Measurements from ENCODE around the gene AUP1.

AUP1 gene

DNA sequence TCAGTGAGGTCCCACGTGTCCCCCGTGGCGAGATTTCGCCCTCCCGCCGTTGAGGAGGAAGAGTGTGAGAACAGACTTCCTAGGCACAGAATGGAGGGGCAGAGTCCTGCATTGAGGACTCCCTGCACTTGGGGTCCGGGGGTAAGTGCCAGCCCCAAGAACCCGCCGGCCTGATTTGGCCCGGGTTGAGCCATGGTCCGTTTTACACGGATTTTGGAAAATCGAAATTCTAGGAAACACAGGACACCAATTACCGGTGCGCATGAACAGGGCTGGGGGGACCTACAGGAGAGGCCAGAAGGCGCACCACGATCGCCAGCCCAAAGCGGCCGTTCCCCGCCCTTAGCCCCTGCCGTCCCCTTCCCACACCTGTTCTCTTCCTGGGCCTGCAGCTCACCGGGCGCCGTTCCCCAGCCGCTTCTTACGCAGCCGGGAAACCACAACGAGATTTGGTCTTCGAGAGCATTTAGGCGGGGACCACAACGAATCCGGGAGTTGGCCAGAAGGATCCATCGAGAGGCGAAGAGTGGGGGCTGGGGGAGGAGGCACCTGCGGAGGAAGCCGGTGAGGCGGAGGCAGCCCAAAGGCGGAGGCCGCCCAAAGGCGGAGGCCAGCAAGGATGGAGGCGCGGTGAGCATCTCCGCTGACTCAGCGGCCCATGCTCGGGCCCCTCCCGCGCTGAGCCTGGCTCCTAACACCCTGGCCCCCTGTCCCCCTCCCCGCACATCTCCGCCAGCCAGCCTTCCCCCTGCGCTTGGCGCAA lies 15.7 kb downstream of the AUP1 start:
- no peak for DNase-seq (ENCODE audit: low read depth, low spot score)

DNA sequence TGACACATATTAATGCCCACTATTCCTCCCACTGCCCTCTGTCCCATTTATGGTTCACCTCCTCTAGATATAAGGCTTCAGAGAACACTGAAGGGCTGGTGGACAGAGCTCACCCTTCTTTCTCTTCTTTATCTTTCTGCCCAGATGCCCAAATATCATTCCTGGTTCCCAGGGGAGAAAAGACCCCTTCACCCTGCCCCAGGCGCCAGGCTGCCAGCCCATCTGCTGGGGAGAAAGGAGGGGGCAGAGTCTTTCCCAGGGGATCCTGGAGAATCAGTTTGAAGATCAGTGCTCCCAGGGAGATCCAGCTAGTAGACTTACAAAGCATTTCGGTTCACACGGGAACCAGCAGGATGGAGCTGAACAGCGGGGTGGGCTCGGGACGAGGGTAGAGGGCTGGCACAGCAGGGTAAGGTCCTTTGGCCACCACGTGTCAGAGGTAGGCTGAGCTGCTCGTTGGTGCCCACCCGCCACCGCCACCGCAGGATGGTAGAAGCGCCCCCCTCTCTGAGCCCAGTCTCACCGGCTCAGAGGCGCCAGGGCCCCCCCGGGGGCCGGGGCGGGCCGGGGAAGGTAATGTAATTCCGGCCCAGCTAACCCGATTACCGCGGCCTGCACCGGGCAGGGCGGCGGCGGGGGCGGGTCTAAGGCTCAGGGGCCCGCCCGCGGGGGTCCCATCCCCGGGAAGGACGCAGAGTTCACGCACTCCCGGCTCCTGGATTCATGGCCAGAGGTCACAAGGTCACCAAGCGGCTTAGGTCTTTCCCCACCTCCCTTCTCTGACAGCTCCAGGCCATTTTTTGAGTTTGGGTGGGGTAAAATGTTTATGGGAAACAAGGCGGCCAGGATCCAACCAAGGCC lies 16.5 kb downstream of the AUP1 start:
- no peak for DNase-seq (ENCODE audit: low read depth, low spot score)

DNA sequence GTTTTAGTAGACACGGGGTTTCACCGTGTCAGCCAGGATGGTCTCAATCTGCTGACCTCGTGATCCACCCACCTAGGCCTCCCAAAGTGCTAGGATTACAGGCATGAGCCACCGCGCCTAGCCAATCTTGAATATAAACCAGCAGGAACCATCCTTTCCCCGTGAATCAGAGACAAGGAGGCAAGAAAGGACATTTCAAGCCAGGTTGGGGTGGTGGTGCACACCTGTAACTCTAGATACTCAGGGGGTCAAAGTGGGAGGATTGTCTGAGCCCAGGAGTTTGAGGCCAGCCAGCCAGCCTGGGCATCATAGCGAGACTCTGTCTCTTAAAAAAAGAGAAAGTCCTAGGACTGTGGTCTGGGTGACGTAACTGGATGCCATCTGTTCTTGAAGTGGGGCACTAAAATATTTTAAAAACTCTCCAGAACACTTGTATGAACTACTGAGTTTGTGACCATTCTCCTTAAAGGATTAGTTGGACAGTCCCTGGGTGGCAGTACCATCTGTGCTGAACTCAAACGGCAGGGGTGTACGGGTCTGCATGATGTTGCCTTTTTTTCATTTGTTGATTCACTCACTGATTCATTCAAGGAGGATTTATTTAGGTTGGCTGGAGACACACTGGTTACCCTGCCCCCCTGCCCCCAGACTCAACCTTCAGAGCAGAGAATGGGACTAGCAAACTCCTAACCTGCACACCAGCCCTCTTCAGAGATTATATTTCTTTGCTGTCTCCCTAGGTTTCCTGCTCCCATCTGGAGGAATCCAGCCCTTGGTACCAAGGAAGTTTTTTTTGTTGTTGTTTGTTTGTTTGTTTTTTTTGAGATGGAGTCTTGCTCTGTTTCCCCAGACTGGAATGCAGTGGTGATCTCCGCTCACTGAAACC lies 18.2 kb downstream of the AUP1 start:
- no peak for DNase-seq (ENCODE audit: low read depth, low spot score)

DNA sequence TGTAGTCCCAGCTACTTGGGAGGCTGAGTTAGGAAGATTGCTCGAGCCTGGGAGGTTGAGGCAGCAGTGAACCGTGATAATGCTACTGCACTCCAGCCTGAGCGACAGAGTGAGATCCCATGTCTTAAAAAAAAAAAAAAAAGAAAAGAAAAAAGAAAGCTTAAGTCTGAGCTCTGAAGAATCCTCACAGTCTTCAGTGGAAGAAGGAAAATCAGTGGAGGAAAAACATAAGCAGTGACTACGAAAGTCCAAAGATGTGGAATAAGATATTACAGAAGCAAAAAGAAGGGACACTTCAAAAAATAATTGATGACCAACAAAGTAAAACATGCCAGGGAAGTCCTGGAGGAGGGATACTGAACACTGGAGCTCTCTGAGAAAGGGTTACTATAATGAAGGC lies 19.2 kb downstream of the AUP1 start:
- DNase-seq (ENCODE audit: low read depth, low spot score) = no peak

DNA sequence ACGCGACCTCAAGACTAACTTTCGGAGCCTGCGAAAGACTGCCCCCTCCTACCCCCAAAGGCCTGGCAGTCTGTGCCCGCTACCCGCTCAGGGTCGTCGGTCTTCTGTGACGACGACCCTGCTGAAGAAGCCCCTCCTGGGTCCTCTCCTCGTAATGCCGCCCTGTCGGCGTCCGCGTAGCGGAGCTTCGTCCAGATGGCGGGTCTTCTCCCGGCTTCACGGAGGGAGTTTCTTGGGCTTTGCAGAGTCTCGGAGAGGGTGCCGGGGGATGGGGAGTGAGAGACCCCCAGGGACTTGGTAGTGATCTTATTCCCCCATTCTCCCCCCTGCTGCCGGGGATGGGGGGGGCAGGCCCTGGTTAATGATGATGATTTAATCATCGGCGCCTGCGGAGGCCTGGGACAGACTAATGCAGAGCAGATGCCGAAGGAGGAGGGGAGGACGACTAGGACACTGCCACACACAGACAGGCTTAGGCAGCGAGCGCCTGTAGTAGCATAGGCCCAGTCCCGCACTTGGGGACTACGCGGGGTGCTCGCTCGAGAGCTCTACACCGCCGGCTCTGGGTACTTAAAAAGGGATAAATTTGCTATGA lies 21.5 kb downstream of the AUP1 start:
- no peak for DNase-seq (ENCODE audit: low read depth, low spot score)

DNA sequence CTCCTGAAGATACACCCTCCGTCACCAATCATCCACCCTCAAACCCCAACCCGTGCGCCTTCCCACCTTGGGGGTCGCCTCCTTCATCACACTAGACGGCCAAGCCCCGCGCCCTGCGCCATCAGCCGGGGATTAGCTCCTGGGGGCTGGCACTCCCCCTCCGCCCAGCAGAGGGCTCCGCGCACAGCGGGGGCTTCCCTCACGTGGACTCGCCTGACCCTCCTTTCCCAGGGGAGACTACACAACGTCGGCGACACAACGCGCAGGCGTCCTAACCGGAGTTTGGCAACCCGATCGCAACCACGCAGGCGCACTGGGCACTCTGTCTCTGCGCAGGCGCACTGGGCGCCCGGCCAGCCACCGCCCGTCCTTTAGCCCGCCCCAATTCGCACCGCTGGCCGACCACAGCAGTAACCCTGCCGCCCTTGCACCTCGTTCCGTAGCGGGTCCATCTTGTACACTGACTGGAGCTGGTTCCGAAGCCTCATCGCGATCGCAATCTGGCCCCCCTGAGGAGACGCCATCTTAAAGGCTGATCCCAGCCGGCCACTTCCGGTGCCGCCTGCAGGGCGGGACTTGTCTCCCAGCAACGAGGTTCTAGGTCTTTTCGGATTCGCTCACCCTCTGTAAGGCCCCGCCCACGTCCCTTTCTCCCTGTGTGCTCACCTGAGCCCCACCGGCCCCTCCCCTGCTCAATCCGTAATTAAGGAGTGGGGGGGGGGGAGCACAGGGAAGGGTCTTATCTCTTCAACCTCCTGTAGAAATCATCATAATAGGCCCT lies 22.2 kb downstream of the AUP1 start, which contains the start of gene PCGF1:
TSS of gene PCGF1 (minus strand) at position 551 of the 781 bp plus-strand sequence. CDS start at position 524, 27 bp downstream.
- peak; percentile 94 for DNase-seq (ENCODE audit: low read depth, low spot score)

DNA sequence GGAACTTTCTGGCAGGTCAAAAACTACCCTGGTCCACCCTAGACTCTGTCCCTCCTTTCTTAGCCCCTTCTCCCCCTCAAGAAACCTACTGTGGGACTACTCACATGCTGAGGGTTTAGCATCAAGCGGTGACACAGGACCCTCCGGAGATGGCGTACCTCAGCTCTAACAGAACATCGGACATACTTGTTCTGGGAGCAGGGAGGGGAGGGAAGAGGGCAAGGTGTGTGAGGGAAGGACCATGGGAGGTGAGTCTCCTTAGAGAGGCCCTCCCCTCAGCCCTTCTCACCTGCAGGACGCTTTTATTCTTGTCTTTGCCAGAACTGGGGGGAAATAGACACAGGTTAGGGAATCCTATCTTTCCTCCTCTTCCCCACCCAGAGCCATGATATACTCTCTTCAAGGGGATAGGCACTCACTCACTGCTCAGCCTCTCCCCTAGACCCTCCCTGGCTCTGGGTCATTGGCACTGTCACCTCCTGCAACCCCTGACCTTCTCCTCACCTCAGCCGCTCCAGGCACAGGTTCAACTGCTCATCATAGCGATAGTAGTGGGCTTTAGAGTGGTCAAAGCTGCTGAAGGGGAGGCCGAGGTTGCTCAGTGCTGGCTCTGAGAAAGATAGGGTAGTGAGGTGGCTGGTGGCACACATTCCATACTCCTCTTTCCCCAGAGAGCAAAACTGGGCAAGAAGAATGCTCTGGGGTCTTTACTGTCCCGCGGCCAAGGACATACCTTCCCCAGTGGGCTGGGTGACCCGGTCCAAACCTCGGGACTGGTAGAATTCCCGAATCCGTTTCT lies 23.9 kb downstream of the AUP1 start:
- no peak for DNase-seq (ENCODE audit: low read depth, low spot score)

DNA sequence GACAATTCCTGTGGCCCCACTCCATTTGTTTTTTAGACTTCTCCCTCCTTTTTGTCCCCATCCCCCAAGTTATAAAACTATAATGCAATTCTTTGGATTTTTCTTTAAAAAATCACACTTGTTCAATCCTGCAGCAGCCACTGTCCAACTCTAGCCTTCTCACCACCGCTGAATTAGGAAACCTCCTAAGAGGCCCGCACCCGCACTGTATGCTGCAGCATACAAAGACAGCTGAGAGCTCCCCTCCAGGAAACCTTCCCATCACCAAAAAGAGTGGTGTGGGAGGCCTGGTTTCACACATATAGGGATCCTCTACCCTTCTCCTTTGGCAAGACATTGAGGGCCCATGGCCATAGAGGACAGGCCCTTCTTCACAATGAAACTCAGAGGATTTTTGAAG lies 24.9 kb downstream of the AUP1 start:
- no peak for DNase-seq (ENCODE audit: low read depth, low spot score)

DNA sequence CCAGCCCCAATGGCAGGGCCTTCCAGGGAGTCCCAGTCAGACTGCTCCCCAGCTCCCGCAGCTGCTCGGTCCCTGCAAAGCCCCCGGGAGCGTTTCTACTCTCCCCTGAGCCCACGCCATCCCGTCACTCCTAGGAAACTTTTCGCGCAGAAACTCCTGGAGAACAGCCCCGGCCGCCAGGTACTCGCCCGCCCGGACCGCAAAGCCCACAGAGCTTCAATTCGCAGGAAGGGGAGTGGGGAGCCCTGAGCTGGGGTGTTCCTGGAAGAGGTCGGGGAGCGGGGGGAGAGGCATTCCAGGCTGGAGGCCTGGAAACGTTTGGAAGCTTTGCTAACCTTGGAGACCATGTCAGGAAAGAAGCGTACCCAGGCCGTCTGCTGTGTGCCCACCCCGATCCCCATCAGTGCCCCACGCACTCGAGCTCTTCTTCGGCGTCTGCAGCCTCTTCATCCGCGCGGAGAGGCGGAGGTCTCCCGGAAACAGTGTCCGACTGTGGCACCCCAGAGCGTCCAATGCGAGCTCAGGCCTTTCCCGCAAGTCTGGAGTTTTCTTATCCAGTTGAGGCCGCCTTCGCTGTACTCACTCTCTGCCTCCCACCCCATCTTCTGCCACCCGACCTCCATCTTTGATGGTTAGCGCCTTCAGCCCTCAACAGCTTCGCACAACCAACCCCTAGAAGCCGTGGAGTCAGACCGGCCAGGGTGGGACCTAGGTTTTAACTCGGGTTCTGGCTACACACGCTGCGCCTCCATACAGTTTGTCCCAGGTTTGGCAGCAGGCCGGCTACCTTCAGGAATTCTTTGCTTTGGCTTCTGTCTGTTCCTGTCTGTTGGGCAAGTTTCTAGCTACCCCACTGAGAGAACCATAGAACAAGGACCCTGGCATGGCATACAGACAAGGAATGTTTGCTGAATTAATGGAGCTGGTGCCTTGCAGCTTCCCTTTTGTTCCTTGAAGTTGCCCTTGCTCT lies 25.7 kb downstream of the AUP1 start:
- DNase-seq (ENCODE audit: low read depth, low spot score) = no peak

DNA sequence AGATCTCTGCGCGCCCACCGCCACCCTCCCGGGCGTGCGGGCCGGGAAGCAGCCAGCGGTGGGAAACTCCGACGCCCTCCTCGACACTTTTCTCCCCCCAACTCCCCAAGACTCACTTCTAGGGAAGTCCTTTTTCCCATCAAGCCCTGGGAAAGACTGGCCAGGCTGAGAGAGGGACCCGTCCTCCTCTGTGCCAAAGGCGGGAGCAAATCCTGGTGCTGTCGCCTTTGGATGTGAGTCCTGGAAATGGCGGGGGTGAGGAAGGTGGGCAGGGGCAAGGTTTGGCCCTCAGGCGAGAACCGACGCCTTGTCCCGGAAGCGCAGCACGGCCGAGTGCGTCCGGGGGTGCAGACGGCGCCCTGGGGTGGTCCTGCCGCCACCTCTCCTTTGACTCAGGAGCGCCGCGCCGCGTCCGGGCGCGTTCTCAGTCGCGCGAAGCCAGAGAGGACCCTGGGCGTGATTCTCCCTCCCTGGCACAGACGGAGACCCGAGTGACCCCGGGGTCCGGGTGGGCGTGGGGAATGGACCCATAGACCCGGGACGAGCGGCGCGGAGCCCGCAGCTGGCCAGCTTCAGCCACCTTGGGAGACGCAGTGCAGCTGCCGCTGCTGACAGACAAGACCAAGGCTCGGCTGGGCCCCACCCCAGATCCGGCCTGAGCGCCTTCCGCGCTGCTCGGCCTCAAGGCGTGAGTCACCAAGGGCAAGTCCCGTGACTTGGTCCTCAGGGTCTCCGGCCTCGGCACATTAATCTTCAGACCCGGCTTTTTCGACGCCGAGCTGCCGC lies 26.6 kb downstream of the AUP1 start:
- DNase-seq (ENCODE audit: low read depth, low spot score) = no peak

DNA sequence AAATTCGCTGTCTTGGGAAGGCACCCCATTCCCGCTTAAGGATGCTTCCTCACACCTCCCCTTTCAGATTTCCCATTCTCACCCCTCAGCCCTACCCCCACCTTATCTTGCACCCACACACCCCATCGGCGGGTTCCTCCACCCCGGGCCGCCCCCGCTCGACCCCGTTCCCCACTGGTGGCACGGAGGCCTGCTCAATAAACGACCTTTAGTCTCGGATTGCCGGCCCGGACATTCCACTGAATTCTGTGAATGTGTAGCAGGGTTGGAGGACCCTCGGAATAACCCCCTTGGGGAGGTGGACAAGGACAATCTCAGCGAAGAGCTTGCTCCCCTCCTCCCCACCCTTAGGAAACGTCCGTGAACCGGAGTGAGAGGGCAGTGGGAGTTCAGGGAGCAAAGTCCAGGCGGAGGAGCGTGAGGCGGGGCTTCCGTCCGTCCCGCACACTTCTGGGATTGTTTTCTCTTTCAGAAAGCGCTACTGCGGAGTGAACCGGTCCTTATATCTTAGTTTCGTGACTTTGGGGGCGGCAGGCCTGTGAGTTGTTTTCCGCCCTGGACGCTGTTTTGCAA lies 27.3 kb downstream of the AUP1 start:
- no peak for DNase-seq (ENCODE audit: low read depth, low spot score)

DNA sequence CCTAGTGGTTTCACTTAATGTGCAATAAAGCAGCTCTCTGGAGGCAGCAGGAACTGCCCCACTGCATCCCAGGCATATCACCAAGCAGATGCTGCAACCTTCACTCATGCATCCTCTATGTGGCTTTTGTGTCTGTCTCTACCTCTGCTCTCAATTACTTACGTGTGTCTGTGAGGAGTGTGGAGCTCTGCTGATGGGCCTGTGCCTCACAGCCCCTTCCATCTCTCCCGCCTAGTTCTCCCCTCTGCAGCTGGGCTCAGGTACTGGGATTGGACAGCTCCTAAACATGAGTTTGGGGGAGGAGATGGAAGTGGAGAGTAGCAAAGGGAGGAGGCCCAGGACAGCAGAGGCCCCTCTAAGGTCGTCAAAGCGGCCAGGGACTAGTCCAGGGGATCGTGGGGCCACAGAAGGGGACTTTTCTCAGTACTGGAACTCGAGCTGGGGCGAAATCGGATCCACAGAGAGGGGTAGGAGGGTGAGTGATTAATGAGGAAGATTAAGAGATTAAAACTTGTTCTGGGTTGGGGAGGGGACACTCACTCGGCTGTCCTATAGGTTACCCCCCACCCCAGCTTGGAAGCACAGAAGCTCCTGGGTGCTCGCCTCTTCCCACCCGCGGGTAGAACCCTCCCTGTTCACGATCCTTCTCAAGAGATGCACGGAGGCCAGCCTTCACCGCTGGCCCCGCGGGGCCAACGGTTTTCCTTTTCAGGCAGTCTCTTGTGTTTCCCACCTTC lies 28.0 kb downstream of the AUP1 start:
- no peak for DNase-seq (ENCODE audit: low read depth, low spot score)

DNA sequence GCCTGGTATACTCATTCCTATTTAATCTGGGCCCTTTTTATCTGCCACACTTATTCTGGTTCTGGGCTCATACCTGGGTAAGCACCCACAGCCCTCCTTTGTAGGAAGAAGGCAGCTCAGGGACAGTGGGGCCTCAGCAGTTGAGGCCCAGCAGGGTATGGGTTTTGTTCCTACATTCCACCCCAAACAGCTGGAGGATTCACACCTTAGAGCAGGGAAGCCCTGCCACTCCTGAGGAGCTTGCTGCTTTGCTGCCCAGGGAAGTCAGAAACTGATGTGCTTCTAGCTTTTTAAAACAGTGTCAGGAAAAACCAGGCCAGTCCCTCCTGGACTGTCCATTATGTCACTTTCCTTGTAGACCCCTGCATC lies 28.9 kb downstream of the AUP1 start:
- no peak for DNase-seq (ENCODE audit: low read depth, low spot score)

DNA sequence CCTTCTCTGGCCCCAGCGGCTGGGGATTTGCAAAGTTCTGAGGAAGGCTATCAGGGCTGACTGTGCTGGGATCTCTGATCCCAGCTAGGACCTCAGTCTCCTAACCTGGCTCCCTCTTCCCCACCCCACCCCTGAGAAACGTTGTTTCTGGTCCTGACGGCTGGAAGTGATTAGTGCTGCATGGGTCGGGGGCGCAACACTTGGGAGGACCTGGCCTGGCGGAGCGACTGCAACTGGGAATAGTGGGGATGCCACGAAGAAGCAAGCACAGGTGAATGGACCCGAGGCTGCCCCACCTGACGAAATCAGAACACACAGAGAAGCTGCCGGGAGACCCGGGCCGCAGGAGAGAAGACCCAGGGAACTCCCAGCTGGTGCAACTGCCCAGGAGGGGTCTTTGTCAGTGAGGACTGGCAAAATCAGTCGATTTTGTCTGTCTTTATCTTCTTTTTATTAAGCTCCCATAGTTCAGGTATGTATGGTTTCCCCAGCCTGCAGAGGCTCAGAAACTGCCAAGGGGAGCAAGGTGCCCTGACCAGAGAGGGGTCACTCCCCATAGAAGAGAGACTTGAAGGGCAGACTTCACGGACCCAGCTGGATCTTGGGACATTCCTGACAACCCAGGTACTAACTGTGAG lies 29.4 kb downstream of the AUP1 start:
- DNase-seq (ENCODE audit: low read depth, low spot score) = no peak

DNA sequence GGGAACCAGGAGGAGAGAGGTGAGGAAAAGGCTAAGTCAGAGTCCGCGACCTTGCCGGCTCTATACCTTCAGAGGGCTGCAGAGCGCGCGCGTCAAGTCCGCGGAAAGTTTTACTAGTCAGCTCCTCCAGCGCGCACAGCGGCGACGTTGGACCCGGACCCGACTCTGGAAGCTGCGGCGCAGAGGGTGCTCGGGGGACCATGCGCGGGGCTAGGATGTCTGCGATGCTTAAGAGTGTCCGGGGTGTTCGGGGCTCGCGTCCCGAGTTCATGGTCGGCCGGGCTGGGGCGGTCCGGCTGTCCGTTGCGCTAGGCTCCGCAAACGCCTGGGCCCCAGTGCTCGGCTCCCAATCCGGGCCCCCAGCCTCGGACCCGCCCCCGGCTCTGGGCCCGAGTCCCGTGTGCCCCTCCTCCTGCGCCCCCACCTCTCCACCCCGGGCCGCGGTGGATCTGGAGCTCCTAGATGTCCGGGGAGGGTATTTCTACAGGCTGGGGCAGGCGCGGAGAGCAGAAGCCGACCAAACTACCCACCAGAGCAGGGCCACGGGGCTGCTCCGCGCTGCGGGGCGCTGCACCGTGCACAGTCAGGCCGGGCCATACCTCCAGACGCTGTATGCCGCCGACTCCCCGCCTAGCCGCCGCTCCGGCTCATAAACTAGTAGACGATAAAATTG lies 30.1 kb downstream of the AUP1 start, which contains the start of gene LBX2:
TSS of gene LBX2 (minus strand) at position 337 of the 673 bp plus-strand sequence. CDS start at position 271, 66 bp downstream.
- no peak for DNase-seq (ENCODE audit: low read depth, low spot score)

All from iPS DF 19.7 (cell line).